Thyroid gland (tissue), 4 donors: ENCODE data around the gene CTSD.

Source experiments
- POLR2A ChIP-seq, 2 donors: fragments of 450-650 bp; IDR thresholded peaks; one replicate each; pipeline ENCODE4 v1.6.1; 2017; ENCODE audit warnings: antibody characterized with exemption in 2 of 2, mild to moderate bottlenecking in 2 of 2, moderate library complexity in 1 of 2
- TF ChIP-seq, protein P1 (sequence below), 6 experiments: fragments of 200-600 bp in 3 of 6; fragments of 450-650 bp in 3 of 6; sonication (generic) in 3 of 6; IDR thresholded peaks; one replicate each; pipeline ENCODE4 v1.5.1; 2016 to 2019; ENCODE audit warnings: antibody characterized with exemption in 6 of 6, mild to moderate bottlenecking in 2 of 6, inconsistent platforms in 1 of 6, moderate library complexity in 1 of 6

DNA sequence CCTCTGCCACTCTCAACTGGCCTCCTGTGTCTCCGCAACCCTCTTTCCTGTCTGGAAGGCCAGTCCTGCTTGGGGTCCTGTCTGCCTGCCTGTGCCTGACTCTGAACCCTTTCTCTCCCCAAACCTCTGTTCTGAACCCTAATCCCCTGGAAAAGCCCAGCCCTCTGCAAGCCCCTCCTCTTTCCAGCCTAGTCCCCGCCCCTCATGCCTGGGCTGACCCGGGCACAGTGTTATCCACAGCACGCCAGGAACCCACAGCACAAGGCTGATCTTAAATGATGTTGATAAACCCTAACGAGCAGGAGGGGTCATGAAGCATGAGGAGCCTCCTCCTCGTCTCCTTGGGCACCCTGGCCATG lies 13.3 kb downstream of the CTSD start, which contains the start of gene IFITM10:
- no peak for TF ChIP-seq POLR2A (IDR thresholded peaks at IDR 0.05)
- TF ChIP-seq, protein P1, sequence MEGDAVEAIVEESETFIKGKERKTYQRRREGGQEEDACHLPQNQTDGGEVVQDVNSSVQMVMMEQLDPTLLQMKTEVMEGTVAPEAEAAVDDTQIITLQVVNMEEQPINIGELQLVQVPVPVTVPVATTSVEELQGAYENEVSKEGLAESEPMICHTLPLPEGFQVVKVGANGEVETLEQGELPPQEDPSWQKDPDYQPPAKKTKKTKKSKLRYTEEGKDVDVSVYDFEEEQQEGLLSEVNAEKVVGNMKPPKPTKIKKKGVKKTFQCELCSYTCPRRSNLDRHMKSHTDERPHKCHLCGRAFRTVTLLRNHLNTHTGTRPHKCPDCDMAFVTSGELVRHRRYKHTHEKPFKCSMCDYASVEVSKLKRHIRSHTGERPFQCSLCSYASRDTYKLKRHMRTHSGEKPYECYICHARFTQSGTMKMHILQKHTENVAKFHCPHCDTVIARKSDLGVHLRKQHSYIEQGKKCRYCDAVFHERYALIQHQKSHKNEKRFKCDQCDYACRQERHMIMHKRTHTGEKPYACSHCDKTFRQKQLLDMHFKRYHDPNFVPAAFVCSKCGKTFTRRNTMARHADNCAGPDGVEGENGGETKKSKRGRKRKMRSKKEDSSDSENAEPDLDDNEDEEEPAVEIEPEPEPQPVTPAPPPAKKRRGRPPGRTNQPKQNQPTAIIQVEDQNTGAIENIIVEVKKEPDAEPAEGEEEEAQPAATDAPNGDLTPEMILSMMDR (IDR thresholded peaks at IDR 0.05), result no peak
